Measurements from ENCODE around the gene ZNF407.
A peak's percentile ranks its signal among the peaks of the same experiment; 100 is the strongest.

ZNF407 gene

GRCh38 chr18:74831571-74832250, 234.0 kb downstream of the ZNF407 start:
- no peak for DNase-seq (ENCODE audit: low read depth in 2 of 2)

DNA sequence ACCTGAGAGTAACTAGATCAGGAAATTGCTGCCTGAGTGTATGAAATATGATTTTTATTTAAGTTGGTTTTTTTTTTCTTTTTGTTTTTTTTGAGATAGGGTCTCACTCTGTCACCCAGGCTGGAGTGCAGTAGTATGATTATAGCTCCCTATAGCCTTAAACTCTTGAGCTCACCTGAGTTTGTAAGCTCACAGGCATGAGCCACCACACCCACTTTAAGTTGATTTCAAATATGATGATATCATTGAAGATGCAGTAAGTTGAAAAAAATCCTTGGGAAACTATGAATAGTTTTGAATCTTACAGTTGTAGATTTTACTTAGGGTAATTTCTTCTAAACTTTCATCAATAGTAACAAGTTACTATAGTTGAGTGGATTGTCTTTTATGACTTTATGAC, 234.7 kb downstream of the ZNF407 start:
- DNase-seq (ENCODE audit: low read depth in 2 of 2), result no peak

DNA sequence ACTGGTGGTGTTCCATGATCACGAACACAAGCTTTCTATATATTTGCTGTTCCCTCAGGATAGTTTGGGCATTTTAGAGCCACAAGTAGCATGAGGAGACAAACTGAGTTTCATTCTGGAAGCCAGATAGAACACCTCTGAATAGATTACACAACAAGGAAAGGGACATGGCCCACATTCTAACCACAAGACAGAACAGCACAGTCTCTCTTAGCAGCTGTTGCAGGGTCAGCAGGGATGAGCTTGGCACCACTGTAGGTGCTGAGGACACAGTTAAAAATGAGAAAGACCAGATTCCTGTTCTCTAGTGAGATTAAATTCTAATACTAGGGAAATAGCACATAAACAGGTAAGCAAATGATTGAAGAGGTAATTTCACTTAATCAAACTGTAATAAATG, 235.3 kb downstream of the ZNF407 start:
- no peak for DNase-seq (ENCODE audit: low read depth in 2 of 2)

GRCh38 chr18:74834424-74835309, 237.0 kb downstream of the ZNF407 start:
- DNase-seq (ENCODE audit: low read depth in 2 of 2), result no peak

- no peak for DNase-seq (ENCODE audit: low read depth in 2 of 2)
Observed at GRCh38 chr18:74836296-74837139, 238.8 kb downstream of the ZNF407 start.

- no peak for DNase-seq (ENCODE audit: low read depth in 2 of 2)
Observed at GRCh38 chr18:74840492-74841167, 243.0 kb downstream of the ZNF407 start.

- DNase-seq (ENCODE audit: low read depth in 2 of 2), result no peak
Observed at GRCh38 chr18:74841248-74841647, 243.6 kb downstream of the ZNF407 start.

GRCh38 chr18:74849301-74849700, 251.6 kb downstream of the ZNF407 start:
- no peak for DNase-seq (ENCODE audit: low read depth in 2 of 2)

DNA sequence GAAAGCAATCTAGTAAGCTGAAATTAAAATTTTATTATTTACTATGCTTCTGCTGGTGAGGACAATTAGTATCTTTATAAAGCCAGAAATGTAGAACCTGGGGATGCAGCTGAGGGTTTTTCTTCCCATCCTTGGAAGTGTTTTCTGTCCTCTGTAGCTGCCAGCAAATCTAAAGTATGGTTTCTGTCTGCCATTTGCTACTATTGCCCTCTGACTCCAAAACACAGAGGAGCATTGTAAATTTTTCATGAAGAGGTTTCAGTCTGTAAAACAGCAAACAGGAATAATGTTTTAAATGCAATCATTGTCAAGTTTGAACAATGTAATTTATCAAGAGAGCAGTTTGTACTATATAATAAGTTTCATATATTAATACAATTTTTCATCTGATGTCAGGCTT, 258.8 kb downstream of the ZNF407 start:
- no peak for DNase-seq (ENCODE audit: low read depth in 2 of 2)

- no peak for DNase-seq (ENCODE audit: low read depth in 2 of 2)
Observed at GRCh38 chr18:74856928-74857327, 259.3 kb downstream of the ZNF407 start.

DNA sequence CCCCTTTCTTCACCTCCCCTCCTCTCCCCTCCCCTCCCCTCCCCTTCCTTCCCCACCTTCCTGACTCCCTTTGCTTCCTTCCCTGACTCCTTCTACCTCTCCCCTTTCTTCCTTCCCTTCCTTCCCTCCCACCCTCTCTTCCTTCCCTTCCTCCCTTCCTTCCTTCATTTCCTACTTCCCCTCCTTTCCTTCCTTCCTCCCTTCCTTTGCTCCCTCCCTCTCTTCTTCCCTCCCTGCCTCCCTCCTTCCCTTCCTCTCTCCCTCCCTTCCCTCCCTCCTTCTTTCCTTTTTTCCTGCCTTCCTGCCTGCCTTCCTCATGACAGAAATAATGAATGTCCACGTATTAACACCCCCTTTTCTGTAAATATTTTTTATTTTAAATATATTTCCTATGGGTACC, 260.2 kb downstream of the ZNF407 start:
- no peak for DNase-seq (ENCODE audit: low read depth in 2 of 2)

GRCh38 chr18:74861154-74861553, 263.5 kb downstream of the ZNF407 start:
- peak; percentile 2 to 7 for DNase-seq (ENCODE audit: low read depth in 2 of 2)

- no peak for DNase-seq (ENCODE audit: low read depth in 2 of 2)
Observed at GRCh38 chr18:74862094-74862493, 264.4 kb downstream of the ZNF407 start.

- no peak for DNase-seq (ENCODE audit: low read depth in 2 of 2)
Observed at GRCh38 chr18:74866577-74866976, 268.9 kb downstream of the ZNF407 start.

DNA sequence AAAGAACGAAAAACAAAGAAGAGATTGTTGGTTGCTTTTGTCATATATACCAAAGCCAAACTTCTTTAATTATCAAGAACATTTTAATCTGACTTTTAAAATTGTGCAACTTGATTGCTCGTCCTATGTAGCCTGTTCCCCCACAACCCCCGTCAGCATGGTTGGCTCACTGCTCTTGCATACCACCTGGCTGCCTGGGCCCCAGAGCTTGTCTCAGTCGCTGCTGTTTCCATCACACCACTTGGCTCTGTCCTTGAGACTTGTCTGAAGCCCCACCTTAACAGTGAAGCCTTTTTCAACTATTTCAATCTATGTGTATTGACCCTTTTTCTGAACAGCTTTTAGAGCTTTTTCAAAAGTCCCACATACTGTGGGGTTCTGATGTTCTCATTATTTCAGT, 270.8 kb downstream of the ZNF407 start:
- DNase-seq (ENCODE audit: low read depth in 2 of 2), result no peak

- DNase-seq (ENCODE audit: low read depth in 2 of 2), result no peak
Observed at GRCh38 chr18:74869904-74870863, 272.5 kb downstream of the ZNF407 start.

DNA sequence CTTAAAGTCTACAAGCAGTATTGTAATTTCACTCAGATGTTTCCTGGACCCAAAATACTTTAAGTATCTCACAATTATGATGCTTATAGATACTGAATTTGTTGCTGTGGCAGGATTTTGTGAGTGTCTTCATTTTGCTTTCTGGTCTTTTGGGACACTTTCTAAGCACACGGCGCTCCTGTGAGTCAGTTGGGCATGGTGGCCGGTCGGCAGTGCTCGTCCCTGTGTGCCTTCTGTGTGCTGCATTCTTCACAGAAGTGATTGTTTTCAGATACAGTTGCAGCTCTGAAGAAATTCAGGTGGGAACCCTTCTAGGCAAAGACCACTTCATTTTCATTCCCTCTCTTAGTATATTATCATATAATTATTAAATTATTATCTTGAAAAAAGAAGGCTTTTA, 273.3 kb downstream of the ZNF407 start:
- DNase-seq (ENCODE audit: low read depth in 2 of 2), result no peak

GRCh38 chr18:74873629-74874028, 276.0 kb downstream of the ZNF407 start:
- DNase-seq (ENCODE audit: low read depth in 2 of 2), result no peak

- DNase-seq (ENCODE audit: low read depth in 2 of 2), result no peak
Observed at GRCh38 chr18:74874351-74874750, 276.7 kb downstream of the ZNF407 start.

GRCh38 chr18:74876630-74877243, 279.1 kb downstream of the ZNF407 start:
- DNase-seq (ENCODE audit: low read depth in 2 of 2), result no peak

Measured in fibroblast of skin of left quadriceps (primary cell).